HG02798 (cell line): ENCODE measurements around the gene SLC24A4.
"Not testable (repeated sequence)": the region's sequence is repeated elsewhere in the genome, so short reads cannot be mapped to it uniquely, and the experiment has no call there.

ENCODE experiments used
- ATAC-seq: cut with Tn5 transposase; IDR thresholded peaks from one replicate; pipeline ENCODE4 v1.9.1; 2021; ENCODE audit warnings: mild to moderate bottlenecking; ENCODE audit not compliant: unreplicated experiment, poor library complexity

Gene SLC24A4

GRCh38 chr14:92400579-92401444 lies 77.8 kb downstream of the SLC24A4 start:
- ATAC-seq, result peak; percentile 69

- no peak for ATAC-seq
Observed at GRCh38 chr14:92401561-92401960, 78.6 kb downstream of the SLC24A4 start.

DNA sequence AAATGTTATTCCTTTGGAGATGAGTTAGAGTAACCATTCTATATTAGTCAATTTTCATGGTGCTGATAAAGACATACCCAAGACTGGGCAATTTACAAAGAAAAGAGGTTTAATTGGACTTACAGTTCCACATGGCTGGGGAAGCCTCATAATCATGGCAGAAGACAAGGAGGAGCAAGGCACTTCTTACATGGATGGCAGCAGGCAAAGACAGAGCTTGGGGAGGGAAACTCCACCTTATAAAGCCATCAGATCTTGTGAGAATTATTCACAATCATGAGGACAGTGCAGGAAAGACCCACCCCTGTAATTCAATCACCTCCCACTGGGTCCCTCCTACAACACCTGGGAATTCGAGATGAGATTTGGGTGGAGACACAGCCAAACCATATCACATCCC lies 79.5 kb downstream of the SLC24A4 start:
- ATAC-seq, result not testable (repeated sequence)

GRCh38 chr14:92404018-92404417 lies 81.1 kb downstream of the SLC24A4 start:
- no peak for ATAC-seq

GRCh38 chr14:92404421-92404820 lies 81.5 kb downstream of the SLC24A4 start:
- ATAC-seq, result no peak

DNA sequence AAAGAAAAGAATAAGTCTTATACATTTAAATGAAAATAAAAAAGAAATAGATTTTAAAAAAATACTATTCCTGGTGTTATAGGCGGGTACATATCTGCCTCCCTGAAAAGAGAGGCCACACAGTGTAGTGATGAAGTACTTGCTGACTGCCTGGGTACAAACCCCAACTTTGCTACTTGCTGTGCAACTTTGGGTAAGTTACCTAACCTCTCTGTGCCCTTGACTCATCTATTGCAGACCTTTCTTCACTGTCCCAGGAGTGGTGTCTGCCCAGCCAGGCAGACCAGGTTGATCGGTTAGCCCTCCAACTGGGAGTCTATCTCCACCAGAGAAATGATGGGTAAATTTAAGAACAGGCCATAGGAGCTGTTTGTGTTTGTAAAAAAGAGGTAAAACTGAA lies 82.0 kb downstream of the SLC24A4 start:
- ATAC-seq, result no peak

DNA sequence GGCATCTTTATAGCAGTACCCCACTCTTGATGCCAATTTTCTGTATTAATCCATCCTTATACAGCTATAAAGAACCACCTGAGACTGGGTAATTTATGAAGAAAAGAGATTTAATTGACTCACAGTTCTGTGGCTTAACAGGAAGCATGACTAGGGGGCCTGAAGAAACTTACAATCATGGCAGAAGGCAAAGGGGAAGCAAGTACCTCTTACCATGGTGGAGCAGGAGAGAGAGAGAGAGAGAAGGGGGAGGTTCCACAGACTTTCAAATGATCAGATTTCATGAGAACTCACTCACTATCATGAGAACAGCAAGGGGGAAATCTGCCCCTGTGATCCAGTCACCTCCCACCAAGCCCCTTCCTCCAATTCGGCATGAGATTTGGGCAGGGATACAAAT lies 84.4 kb downstream of the SLC24A4 start:
- no peak for ATAC-seq

DNA sequence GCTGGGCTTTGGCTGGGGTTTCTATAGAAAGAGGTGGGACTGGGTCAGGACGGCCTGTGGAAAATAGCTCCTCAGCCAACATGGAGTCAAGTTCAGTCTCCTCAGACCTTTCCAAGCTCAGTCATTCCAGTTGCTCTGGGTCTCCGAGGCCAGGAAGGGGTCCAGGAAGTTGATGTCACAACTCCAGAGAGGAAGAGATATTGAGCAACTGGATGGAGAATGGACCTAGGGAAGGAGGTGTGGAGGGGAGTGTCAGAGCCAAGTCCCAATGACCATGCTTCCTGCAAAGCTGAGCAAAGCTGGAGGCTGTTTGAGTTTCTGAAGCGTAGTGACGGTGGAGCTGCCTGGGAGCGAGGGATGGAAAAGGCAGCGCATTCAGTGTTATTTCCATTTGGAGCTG lies 86.1 kb downstream of the SLC24A4 start:
- ATAC-seq, result no peak

GRCh38 chr14:92411135-92411534 lies 88.2 kb downstream of the SLC24A4 start:
- ATAC-seq, result no peak

GRCh38 chr14:92411941-92412340 lies 89.0 kb downstream of the SLC24A4 start:
- no peak for ATAC-seq

- ATAC-seq, result no peak
Observed at GRCh38 chr14:92412912-92413311, 89.9 kb downstream of the SLC24A4 start.

DNA sequence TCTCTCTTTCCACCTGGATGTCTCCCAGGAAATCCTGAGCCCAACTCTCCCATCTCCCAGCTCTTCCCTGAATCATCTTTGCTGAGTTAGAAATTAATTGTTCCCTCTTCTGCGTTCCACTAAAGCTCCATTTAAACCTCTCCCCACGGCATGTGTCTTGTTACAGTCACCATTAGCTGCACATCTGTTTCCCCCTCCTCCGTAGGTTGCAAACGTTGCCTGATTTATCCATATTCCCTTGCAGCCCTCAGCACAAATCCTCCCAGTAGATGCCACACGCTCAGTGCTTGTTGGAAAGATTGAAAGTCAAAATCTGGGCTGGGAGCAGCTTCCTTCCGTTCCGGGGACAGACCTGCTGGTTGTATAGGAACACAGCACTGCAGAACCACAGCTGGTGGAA lies 90.4 kb downstream of the SLC24A4 start:
- no peak for ATAC-seq

- ATAC-seq, result no peak
Observed at GRCh38 chr14:92414690-92415445, 91.9 kb downstream of the SLC24A4 start.

DNA sequence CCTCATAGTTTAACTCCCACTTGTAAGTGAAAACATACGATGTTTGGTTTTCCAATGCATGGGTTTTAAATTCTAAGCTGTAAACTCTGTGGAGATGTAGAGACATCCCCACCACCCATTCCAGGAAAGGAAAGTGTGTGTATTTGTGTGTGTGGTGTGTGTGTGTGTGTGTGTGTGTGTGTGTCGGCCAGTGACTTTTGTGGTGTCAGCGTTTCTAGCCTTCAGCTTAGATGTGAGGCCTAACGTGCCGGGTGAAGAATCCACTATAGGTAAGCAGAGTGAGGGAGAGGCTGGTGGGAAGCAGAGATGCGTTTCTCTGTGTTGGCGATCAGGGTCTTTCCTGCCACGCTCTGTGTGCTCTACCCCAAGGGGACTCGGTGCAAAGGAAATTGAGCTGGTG lies 93.0 kb downstream of the SLC24A4 start:
- ATAC-seq, result no peak

DNA sequence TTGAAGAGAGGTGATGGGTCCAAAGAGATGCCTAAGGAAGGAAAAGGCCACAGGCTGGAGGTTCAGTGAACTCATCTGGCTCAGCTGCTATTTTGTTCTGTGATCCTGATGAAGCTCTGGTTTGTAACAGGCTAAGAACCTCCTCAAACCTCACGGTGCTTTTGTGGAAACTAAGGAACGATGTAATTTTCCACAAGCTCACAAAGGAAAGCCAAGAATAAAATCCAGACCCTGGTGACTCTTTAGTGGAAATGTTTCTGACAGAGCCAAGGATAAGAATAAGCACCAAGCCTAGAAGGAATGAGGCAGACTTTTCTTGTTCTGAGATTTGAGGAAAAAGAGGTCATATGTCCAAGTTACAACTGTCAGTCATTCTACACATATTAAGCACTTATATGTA lies 93.6 kb downstream of the SLC24A4 start:
- no peak for ATAC-seq

DNA sequence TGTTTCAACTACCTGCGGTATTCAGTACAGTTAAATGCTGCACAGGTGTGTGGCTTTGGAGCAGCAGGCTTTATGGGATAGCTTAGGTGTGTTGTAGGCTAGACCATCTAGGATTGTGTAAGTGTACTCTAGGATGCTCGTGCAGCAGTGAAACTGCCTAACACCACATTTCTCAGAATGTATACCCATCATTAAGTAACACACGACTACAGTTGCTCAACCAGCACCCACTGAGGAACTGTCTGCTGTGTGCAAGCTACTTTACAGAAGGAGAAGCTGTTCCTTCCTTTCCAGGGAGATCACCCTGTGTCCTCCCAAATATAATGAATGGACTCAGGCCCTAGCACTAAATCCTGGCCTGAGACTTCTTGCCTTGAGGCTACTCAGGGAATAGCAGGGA lies 94.8 kb downstream of the SLC24A4 start:
- no peak for ATAC-seq

GRCh38 chr14:92421751-92422150 lies 98.8 kb downstream of the SLC24A4 start:
- ATAC-seq, result no peak

DNA sequence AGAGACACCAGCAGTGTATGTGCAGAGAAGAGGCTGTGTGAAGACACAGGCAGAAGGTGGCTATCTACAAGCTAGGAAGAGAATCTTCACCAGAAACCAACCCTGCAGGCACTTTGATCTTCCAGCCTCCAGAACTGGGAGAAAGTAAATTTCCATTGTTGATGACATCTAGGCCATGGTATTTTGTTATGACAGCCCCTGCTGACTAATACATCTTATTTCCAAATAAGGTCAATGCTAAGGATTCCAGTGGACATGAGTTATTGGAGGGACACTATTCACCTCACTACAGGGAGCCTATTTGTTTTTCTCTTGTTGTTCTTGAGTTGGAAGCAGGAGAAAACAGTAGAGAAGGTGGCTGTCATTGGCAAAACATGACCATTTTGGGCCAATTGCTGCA lies 102.1 kb downstream of the SLC24A4 start:
- no peak for ATAC-seq

DNA sequence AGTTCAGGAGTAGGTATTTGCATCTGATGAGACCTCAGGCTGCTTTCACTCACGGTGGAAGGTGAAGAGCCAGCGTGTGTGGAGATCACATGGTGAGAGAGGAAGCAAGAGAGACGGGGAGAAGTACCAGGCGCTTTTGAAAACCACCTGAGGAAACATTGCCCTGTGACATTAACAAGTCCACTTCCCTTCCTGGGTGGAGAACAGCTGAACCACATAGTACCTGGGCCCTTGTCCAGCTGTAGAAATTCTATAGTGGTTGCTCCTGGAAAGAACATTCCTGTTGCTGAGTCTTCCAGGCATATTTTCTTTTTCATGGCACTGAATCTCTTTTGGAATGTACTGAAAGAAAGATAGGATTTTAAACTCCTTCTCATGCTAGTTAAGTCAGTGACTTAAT lies 103.3 kb downstream of the SLC24A4 start:
- no peak for ATAC-seq

DNA sequence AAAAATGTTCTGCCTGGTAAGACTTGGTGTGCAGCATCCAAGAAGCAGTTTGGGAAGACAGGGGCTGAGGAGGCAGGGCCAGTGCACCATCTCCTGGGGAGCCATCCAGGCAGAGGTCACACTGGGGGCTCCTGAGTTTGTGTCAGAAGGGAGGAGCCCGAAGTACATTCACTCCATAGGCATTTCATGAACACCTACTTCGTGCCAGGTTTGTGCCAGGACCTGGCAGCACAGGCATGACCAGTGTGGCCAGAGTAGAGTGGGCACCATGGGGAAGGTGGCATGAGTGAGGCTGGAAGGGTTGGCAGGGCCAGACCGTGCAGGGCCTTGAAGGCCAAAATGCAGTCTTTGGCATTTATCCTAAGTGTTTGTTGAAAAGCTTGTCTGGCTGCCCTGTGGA lies 104.1 kb downstream of the SLC24A4 start:
- ATAC-seq, result no peak

DNA sequence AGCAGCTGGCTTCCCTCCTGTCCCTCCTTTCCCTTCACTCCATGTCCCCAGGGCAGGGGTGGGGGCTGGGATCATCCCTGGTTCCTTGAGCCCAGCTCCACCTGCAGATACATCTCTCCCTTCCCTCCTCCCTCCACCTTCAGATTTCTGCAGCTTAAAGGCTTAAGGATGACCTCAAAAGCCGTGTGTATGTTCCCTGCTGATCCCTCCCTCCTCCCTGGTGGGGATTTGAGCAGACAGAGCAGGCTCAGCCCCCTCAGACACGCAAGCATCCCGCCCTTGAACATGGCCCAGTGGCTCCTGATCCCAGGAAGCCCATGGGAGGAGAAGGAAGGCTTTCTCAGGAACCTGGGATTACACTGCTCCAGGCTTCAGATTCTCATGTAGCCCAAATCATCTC lies 107.7 kb downstream of the SLC24A4 start:
- ATAC-seq, result no peak
